Prostate gland (tissue), 2 donors: Measurements from ENCODE around the gene F5.

Experiments
- POLR2A ChIP-seq: fragments of 450-650 bp; IDR thresholded peaks from one replicate; pipeline ENCODE4 v1.6.1; 2016; ENCODE audit warnings: antibody characterized with exemption, mild to moderate bottlenecking
- POLR2AphosphoS5 ChIP-seq: sonication (generic); formaldehyde crosslinking; IDR thresholded peaks from one replicate; pipeline ENCODE4 v1.6.1; 2017; ENCODE audit warnings: antibody characterized with exemption
- TF ChIP-seq, protein P1 (sequence below), 4 experiments: fragments of 200-600 bp in 2 of 4; fragments of 450-650 bp in 2 of 4; sonication (generic) in 2 of 4; IDR thresholded peaks; 1 replicate in 3 of 4; 2 replicates in 1 of 4; pipeline ENCODE4 v1.5.1; 2016 to 2019; ENCODE audit warnings: antibody characterized with exemption in 4 of 4, mild to moderate bottlenecking in 2 of 4, moderate library complexity in 2 of 4

DNA sequence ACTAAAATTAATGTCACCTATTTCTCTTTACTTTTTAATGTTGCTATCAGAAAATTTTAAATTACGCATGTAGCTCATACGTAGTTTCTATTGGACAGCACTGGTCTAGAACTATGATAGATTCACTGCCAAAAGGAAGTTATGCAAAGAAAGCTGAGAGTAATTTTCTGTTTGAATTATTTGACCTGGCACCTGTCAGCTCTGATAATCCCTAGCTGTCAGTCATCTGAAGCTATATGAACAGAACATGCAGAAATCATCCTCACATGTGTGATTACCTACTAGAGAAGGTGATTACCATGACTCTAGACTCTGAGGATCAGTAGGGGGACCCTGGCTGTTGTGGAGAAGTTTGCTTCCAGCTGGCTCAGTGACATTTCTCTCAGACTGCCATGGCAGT is 40.8 kb downstream of the F5 start:
- TF ChIP-seq POLR2A (no peak), POLR2AphosphoS5 (no peak)
- TF ChIP-seq, protein P1, sequence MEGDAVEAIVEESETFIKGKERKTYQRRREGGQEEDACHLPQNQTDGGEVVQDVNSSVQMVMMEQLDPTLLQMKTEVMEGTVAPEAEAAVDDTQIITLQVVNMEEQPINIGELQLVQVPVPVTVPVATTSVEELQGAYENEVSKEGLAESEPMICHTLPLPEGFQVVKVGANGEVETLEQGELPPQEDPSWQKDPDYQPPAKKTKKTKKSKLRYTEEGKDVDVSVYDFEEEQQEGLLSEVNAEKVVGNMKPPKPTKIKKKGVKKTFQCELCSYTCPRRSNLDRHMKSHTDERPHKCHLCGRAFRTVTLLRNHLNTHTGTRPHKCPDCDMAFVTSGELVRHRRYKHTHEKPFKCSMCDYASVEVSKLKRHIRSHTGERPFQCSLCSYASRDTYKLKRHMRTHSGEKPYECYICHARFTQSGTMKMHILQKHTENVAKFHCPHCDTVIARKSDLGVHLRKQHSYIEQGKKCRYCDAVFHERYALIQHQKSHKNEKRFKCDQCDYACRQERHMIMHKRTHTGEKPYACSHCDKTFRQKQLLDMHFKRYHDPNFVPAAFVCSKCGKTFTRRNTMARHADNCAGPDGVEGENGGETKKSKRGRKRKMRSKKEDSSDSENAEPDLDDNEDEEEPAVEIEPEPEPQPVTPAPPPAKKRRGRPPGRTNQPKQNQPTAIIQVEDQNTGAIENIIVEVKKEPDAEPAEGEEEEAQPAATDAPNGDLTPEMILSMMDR (IDR thresholded peaks at IDR 0.05), result no peak
